ENCODE results near the gene MXD3. TPM values are rescaled to one million over a fixed set of nuclear protein-coding genes. Genes with fewer than 3 reads are reported as not detected.

Gene MXD3
- total and polyA plus RNA-seq, 7 donors, result 0.80 to 4.2 (median 2.3) TPM

GRCh38 chr5:177355868-177356168, 44.1 kb upstream of the MXD3 start:
- ATAC-seq, result no peak
- intact Hi-C loops (cut with DNase I), result no loop called here
- 11 to 18% (median 17%) methylated on average over 1 of the region's 1 CpG for WGBS, 3 donors
- H3K36me3 ChIP-seq (ENCODE audit: insufficient read depth in 1 of 2, low read depth in 1 of 2), result no peaks in the 10 kb centered on the region
- H3K4me1 ChIP-seq, result peaks cover 13% of the 10 kb centered on the region
- DNase-seq, result no peak
- no peaks in the 10 kb centered on the region for H3K27me3 ChIP-seq (ENCODE audit: insufficient read depth in 3 of 3, low read length in 2 of 3)
- H3K27ac ChIP-seq, result no peak overlapping the region
- no peak for TF ChIP-seq CTCF (IDR thresholded peaks at IDR 0.05)
- no peak overlapping the region for H3K4me3 ChIP-seq
- H3K9me3 ChIP-seq, result no peaks in the 10 kb centered on the region

- WGBS, 3 donors, result 75 to 90% (median 88%) methylated on average over 1 of the region's 1 CpG
- Histone ChIP-seq H3K4me3 (no peak overlapping the region), H3K27me3 (ENCODE audit: insufficient read depth in 3 of 3, low read length in 2 of 3) (no peaks in the 10 kb centered on the region), H3K9me3 (no peaks in the 10 kb centered on the region), H3K27ac (no peak overlapping the region), H3K4me1 (peaks cover 18% of the 10 kb centered on the region), H3K36me3 (ENCODE audit: insufficient read depth in 1 of 2, low read depth in 1 of 2) (no peaks in the 10 kb centered on the region)
- intact Hi-C loops (cut with DNase I), result no loop called here
- ATAC-seq, result no peak
- no peak for TF ChIP-seq CTCF (IDR thresholded peaks at IDR 0.05)
- no peak for DNase-seq
These were observed 43.6 kb upstream of the MXD3 start for GRCh38 chr5:177355162-177355867.

GRCh38 chr5:177354711-177355110, 43.0 kb upstream of the MXD3 start:
- DNase-seq, result no peak
- H3K9me3 ChIP-seq, result no peaks in the 10 kb centered on the region
- WGBS, 3 donors, result 71 to 73% (median 73%) methylated on average over 3 of the region's 3 CpGs
- no peak overlapping the region for H3K4me3 ChIP-seq
- intact Hi-C loops (cut with DNase I), result loop anchor here in 1 of 2 donors (5.0 kb wide), 1 partner anchor 42 kb away; the partner anchor contains the start of gene MXD3
- no peaks in the 10 kb centered on the region for H3K27me3 ChIP-seq (ENCODE audit: insufficient read depth in 3 of 3, low read length in 2 of 3)
- peaks cover 0 to 5% of the 10 kb centered on the region in 2 donors for H3K36me3 ChIP-seq (ENCODE audit: insufficient read depth in 1 of 2, low read depth in 1 of 2)
- no peak for TF ChIP-seq CTCF (IDR thresholded peaks at IDR 0.05)
- peaks cover 24% of the 10 kb centered on the region for H3K4me1 ChIP-seq
- no peak for ATAC-seq
- no peak overlapping the region for H3K27ac ChIP-seq

GRCh38 chr5:177354256-177354655, 42.6 kb upstream of the MXD3 start:
- TF ChIP-seq CTCF (IDR thresholded peaks at IDR 0.05), result no peak
- Histone ChIP-seq H3K4me3 (no peak overlapping the region), H3K27ac (no peak overlapping the region), H3K36me3 (ENCODE audit: insufficient read depth in 1 of 2, low read depth in 1 of 2) (peaks cover 1 to 9% of the 10 kb centered on the region in 2 donors), H3K4me1 (peaks cover 28% of the 10 kb centered on the region), H3K27me3 (ENCODE audit: insufficient read depth in 3 of 3, low read length in 2 of 3) (no peaks in the 10 kb centered on the region), H3K9me3 (no peaks in the 10 kb centered on the region)
- WGBS, 3 donors, result 90 to 92% (median 92%) methylated on average over 3 of the region's 3 CpGs
- DNase-seq, result no peak
- intact Hi-C loops (cut with DNase I), result loop anchor here in 1 of 2 donors (5.0 kb wide), 1 partner anchor 42 kb away; the partner anchor contains the start of gene MXD3
- ATAC-seq, result no peak

GRCh38 chr5:177353093-177353492, 41.4 kb upstream of the MXD3 start:
- TF ChIP-seq CTCF (IDR thresholded peaks at IDR 0.05), result no peak
- H3K27me3 ChIP-seq (ENCODE audit: insufficient read depth in 3 of 3, low read length in 2 of 3), result no peaks in the 10 kb centered on the region
- peaks cover 3 to 14% of the 10 kb centered on the region in 2 donors for H3K36me3 ChIP-seq (ENCODE audit: insufficient read depth in 1 of 2, low read depth in 1 of 2)
- 78 to 82% (median 80%) methylated on average over 5 of the region's 5 CpGs for WGBS, 3 donors
- H3K4me3 ChIP-seq, result no peak overlapping the region
- intact Hi-C loops (cut with DNase I), result loop anchor here in 1 of 2 donors (5.0 kb wide), 1 partner anchor 41 kb away; the partner anchor contains the start of gene MXD3
- peaks cover 24% of the 10 kb centered on the region for H3K4me1 ChIP-seq
- H3K27ac ChIP-seq, result no peak overlapping the region
- ATAC-seq (no peak), DNase-seq (no peak)
- H3K9me3 ChIP-seq, result no peaks in the 10 kb centered on the region

Measured in psoas muscle (tissue), 8 donors.